Fibroblast of lung (primary cell): ENCODE results near the gene NLRC3.

Experiments used
- EZH2 ChIP-seq: IDR thresholded peaks from 2 replicates; pipeline ENCODE4 v1.5.1; 2012; ENCODE audit warnings: low read length, control low read depth, mild to moderate bottlenecking; ENCODE audit errors: missing control alignments
- TF ChIP-seq, protein P1 (sequence below), 2 donors: IDR thresholded peaks in 1 of 2; conservative IDR thresholded peaks in 1 of 2; 1 replicate in 1 of 2; 2 replicates in 1 of 2; pipeline ENCODE4 v1.5.1; 2011 to 2012; ENCODE audit warnings: low read length in 2 of 2, control low read depth in 1 of 2, inconsistent platforms in 1 of 2, low read depth in 1 of 2, mild to moderate bottlenecking in 1 of 2

DNA sequence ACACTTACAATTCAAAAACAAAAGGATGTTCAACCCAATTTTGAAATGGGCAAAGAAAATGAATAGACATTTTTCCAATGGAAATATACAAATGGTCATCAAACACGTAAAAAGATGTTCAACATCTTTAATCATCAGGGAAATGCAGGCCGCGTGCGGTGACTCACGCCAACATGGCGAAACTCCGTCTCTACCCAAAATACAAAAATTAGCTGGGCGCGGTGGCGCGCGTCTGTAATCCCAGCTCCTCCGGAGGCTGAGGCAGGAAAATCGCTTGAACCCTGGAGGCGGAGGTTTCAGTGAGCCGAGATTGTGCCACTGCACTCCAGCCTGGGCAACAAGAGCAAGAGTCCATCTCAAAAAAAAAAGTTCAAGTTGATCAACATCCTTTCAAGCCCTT, 78.2 kb downstream of the NLRC3 start:
- TF ChIP-seq, protein P1, sequence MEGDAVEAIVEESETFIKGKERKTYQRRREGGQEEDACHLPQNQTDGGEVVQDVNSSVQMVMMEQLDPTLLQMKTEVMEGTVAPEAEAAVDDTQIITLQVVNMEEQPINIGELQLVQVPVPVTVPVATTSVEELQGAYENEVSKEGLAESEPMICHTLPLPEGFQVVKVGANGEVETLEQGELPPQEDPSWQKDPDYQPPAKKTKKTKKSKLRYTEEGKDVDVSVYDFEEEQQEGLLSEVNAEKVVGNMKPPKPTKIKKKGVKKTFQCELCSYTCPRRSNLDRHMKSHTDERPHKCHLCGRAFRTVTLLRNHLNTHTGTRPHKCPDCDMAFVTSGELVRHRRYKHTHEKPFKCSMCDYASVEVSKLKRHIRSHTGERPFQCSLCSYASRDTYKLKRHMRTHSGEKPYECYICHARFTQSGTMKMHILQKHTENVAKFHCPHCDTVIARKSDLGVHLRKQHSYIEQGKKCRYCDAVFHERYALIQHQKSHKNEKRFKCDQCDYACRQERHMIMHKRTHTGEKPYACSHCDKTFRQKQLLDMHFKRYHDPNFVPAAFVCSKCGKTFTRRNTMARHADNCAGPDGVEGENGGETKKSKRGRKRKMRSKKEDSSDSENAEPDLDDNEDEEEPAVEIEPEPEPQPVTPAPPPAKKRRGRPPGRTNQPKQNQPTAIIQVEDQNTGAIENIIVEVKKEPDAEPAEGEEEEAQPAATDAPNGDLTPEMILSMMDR (conservative IDR thresholded peaks at IDR 0.05 in 1 of 2, IDR thresholded peaks at IDR 0.05 in 1 of 2; ENCODE audit: low read depth in 1 of 2, low read length in 2 of 2), result no peak
- TF ChIP-seq EZH2, result no peak
